ENCODE results near the gene ABO. TPM values are rescaled to one million over a fixed set of nuclear protein-coding genes. Genes with fewer than 3 reads are reported as not detected.
"Not testable (repeated sequence)": the region's sequence is repeated elsewhere in the genome, so short reads cannot be mapped to it uniquely, and the experiment has no call there.

The ABO gene
- total RNA-seq, 1 donor from 2014 or later = under 0.01 TPM

- DNase-seq = no peak
Observed at GRCh38 chr9:133242991-133243390, 32.0 kb downstream of the ABO start.

GRCh38 chr9:133242241-133242640 is 32.8 kb downstream of the ABO start:
- no peak for DNase-seq

GRCh38 chr9:133239533-133240090 is 35.4 kb downstream of the ABO start:
- DNase-seq = no peak

- DNase-seq = no peak
Observed at GRCh38 chr9:133238851-133239532, 36.0 kb downstream of the ABO start.

- DNase-seq = no peak
Observed at GRCh38 chr9:133238272-133238850, 36.6 kb downstream of the ABO start.

- no peak for DNase-seq
Observed at GRCh38 chr9:133237035-133237731, 37.8 kb downstream of the ABO start.

GRCh38 chr9:133236291-133237034 is 38.5 kb downstream of the ABO start:
- DNase-seq = not testable (repeated sequence)

GRCh38 chr9:133235549-133236222 is 39.3 kb downstream of the ABO start:
- DNase-seq = no peak

GRCh38 chr9:133234577-133235322 is 40.3 kb downstream of the ABO start:
- DNase-seq = no peak

- DNase-seq = no peak
Observed at GRCh38 chr9:133233681-133234432, 41.1 kb downstream of the ABO start.

- not testable (repeated sequence) for DNase-seq
Observed at GRCh38 chr9:133231934-133232568, 43.0 kb downstream of the ABO start.

GRCh38 chr9:133230514-133230913 is 44.5 kb downstream of the ABO start:
- not testable (repeated sequence) for DNase-seq

- no peak for DNase-seq
Observed at GRCh38 chr9:133230093-133230492, 44.9 kb downstream of the ABO start.

GRCh38 chr9:133228474-133229193 is 46.4 kb downstream of the ABO start:
- DNase-seq = not testable (repeated sequence)

- DNase-seq = not testable (repeated sequence)
Observed at GRCh38 chr9:133227996-133228395, 47.0 kb downstream of the ABO start.

GRCh38 chr9:133227242-133227860 is 47.6 kb downstream of the ABO start:
- DNase-seq = no peak

GRCh38 chr9:133226219-133227171 is 48.5 kb downstream of the ABO start:
- DNase-seq = no peak
